Lung (tissue), 12 donors: ENCODE data around the gene PCNT. TPM values are rescaled to one million over a fixed set of nuclear protein-coding genes. Genes with fewer than 3 reads are reported as not detected.

Experiments
- ATAC-seq: fragments of 200-7000 bp; cut with Tn5 transposase; one replicate; pipeline ENCODE4 v1.9.1; 2020; ENCODE audit warnings: moderate number of reproducible peaks; ENCODE audit not compliant: insufficient read depth, low FRiP score
- DNase-seq, 3 donors: peaks; one replicate each; pipeline ENCODE4 v3.0.0-alpha.2; 2013 to 2017
- H3K27ac ChIP-seq, 2 donors: one replicate each; pipeline ENCODE4 v1.5.1; 2013; ENCODE audit warnings: mild to moderate bottlenecking in 2 of 2, moderate library complexity in 2 of 2, control low read depth in 1 of 2, inconsistent platforms in 1 of 2, low read depth in 1 of 2, low read length in 1 of 2
- H3K27me3 ChIP-seq, 3 donors: one replicate each; pipeline ENCODE4 v1.5.1; 2013; ENCODE audit warnings: low read length in 2 of 3; ENCODE audit not compliant: control insufficient read depth in 3 of 3, insufficient read depth in 3 of 3
- H3K36me3 ChIP-seq, 4 donors: one replicate each; pipeline ENCODE4 v1.5.1; 2013; ENCODE audit warnings: low read length in 4 of 4, mild to moderate bottlenecking in 1 of 4, moderate library complexity in 1 of 4; ENCODE audit not compliant: control insufficient read depth in 4 of 4, insufficient read depth in 4 of 4
- H3K4me1 ChIP-seq, 5 donors: one replicate each; pipeline ENCODE4 v1.5.1; 2013; ENCODE audit warnings: low read length in 5 of 5, mild to moderate bottlenecking in 2 of 5, moderate library complexity in 1 of 5; ENCODE audit not compliant: control insufficient read depth in 5 of 5, insufficient read depth in 5 of 5
- H3K4me3 ChIP-seq: one replicate; pipeline ENCODE4 v1.5.1; 2013; ENCODE audit warnings: mild to moderate bottlenecking, control low read depth, moderate library complexity
- H3K9ac ChIP-seq, 2 donors: one replicate each; pipeline ENCODE4 v1.5.1; 2013; ENCODE audit warnings: low read length in 2 of 2, control low read depth in 1 of 2; ENCODE audit not compliant: insufficient read depth in 1 of 2
- H3K9me3 ChIP-seq, 4 donors: one replicate each; pipeline ENCODE4 v1.5.1; 2013; ENCODE audit warnings: low read length in 3 of 4, mild to moderate bottlenecking in 1 of 4, moderate library complexity in 1 of 4; ENCODE audit not compliant: control insufficient read depth in 4 of 4, insufficient read depth in 3 of 4
- WGBS, 2 donors: extraction: QIAGEN DNeasy Blood & Tissue Kit; methylation state at CpG; one replicate each; pipeline ENCODE4 v1.1.7; 2013; 5-methylcytosine and 5-hydroxymethylcytosine counted together
- polyA plus RNA-seq, 2 donors: library from polyadenylated mRNA; stranded (reverse); fragments of 200-250 nt; gene quantifications; one replicate each; pipeline ENCODE4 v1.2.1, GENCODE V29; 2013
- total RNA-seq, 2 donors: library from RNA; depleted of rRNA in 1 of 2; stranded (reverse); fragments of >200 nt in 1 of 2; gene quantifications; one replicate each; pipeline ENCODE4 v1.2.1, GENCODE V29; 2014 to 2021
- TF ChIP-seq, protein P1 (sequence below): IDR thresholded peaks from 2 replicates; pipeline ENCODE4 v1.5.1; 2012; ENCODE audit warnings: mild to moderate bottlenecking; ENCODE audit errors: control extremely low read depth, extremely low read depth
- donor health status: control.
- donor health status: control.
- donor health status: Bipolar disorder and iron deficiency.
- donor health status: healthy.
- donor health status: DM: yes; HTN: yes; CAD: no.

Gene PCNT
- total and polyA plus RNA-seq, 4 donors, result 9.8 to 37.2 (median 18.5) TPM

DNA sequence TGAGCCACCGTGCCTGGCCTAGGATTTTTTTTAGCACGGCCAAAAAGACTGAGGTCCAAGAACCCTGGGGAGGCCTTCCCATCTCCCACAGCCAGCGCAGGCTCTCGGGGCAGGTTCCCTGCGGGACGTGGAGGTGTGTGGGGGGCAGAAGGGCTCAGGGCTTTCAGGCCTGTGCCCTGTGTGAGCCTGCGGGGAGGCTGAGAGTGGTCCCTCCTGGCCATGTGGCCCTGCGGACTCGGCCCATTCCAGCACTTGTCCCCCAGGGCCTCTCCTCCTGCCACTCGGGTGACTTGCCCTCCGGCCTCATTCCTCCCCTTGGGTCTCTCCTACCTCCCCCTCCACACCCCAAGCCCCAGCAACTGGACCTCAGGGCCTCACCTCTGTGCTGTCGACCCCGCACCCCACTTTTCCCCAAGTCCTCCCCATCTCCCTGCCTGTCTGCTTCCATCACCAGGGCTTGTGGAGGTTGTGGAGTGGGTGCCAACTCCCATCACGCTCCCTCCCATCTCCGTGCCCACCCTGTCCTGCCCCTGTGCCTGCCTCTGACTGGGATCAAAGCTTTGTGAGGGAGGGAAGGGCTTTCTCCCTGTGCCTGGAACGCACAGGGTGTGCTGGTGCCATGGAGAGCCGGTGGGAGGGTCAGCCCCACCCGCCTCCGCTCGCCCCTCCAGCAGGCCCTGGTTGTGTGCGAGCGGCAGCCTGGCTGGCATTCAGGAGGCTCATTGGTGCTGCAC, 102.5 kb downstream of the PCNT start:
- ATAC-seq (no peak), DNase-seq (no peak)
- no peak overlapping the region for H3K9ac ChIP-seq
- no peaks in the 10 kb centered on the region for H3K4me1 ChIP-seq
- WGBS, 2 donors, result 96% methylated on average over 22 of the region's 22 CpGs
- H3K36me3 ChIP-seq, result peaks cover 7 to 54% (median 16%) of the 10 kb centered on the region in 4 donors
- no peaks in the 10 kb centered on the region for H3K9me3 ChIP-seq
- no peak overlapping the region for H3K4me3 ChIP-seq
- no peak overlapping the region for H3K27ac ChIP-seq
- TF ChIP-seq, protein P1, sequence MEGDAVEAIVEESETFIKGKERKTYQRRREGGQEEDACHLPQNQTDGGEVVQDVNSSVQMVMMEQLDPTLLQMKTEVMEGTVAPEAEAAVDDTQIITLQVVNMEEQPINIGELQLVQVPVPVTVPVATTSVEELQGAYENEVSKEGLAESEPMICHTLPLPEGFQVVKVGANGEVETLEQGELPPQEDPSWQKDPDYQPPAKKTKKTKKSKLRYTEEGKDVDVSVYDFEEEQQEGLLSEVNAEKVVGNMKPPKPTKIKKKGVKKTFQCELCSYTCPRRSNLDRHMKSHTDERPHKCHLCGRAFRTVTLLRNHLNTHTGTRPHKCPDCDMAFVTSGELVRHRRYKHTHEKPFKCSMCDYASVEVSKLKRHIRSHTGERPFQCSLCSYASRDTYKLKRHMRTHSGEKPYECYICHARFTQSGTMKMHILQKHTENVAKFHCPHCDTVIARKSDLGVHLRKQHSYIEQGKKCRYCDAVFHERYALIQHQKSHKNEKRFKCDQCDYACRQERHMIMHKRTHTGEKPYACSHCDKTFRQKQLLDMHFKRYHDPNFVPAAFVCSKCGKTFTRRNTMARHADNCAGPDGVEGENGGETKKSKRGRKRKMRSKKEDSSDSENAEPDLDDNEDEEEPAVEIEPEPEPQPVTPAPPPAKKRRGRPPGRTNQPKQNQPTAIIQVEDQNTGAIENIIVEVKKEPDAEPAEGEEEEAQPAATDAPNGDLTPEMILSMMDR, result no peak
- no peaks in the 10 kb centered on the region for H3K27me3 ChIP-seq

DNA sequence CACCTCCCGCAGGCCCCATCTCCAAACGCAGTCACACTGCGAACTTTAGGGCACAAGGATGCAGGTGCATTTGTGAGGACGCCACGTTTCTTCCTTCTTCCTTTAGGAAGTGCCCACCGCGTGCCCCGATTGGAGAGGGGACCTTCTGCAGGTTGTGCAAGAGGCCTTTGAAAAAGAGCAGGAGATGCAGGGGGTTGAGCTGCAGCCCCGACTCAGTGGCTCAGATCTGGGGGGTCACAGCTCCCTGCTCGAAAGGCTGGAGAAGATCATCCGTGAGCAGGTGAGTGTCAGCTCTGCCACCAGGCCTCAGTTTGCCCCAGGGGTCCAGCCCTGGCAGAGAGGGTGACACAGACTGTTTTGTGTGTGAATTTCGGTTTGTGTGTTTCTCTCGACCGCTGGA, 103.6 kb downstream of the PCNT start:
- H3K27ac ChIP-seq, result no peak overlapping the region
- H3K9ac ChIP-seq, result no peak overlapping the region
- TF ChIP-seq, protein P1, result no peak
- no peaks in the 10 kb centered on the region for H3K4me1 ChIP-seq
- no peak overlapping the region for H3K4me3 ChIP-seq
- H3K36me3 ChIP-seq, result peaks cover 6 to 58% (median 24%) of the 10 kb centered on the region in 4 donors
- ATAC-seq (no peak), DNase-seq (no peak)
- WGBS, 2 donors, result 89 to 95% methylated on average over 14 of the region's 14 CpGs
- H3K27me3 ChIP-seq, result no peaks in the 10 kb centered on the region
- no peaks in the 10 kb centered on the region for H3K9me3 ChIP-seq

DNA sequence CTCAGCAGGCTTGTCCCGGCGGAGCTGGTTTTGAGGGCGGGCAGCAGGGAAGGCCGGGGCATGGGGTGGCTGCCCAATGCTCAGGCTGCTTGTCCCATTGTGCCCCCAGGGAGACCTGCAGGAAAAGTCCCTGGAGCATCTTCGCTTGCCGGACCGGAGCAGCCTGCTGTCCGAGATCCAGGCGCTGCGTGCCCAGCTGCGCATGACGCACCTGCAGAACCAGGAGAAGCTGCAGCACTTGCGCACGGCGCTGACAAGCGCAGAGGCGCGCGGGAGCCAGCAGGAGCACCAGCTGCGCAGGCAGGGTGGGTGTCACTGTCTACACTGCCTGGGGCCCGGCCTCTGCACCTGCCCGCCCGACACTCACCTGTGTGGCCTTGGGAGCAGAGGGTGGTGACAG, 104.3 kb downstream of the PCNT start:
- TF ChIP-seq, protein P1, result no peak
- H3K4me1 ChIP-seq, result no peaks in the 10 kb centered on the region
- no peaks in the 10 kb centered on the region for H3K27me3 ChIP-seq
- ATAC-seq, result no peak
- H3K36me3 ChIP-seq, result peaks cover 4 to 59% (median 24%) of the 10 kb centered on the region in 4 donors
- no peak overlapping the region for H3K27ac ChIP-seq
- no peaks in the 10 kb centered on the region for H3K9me3 ChIP-seq
- no peak overlapping the region for H3K9ac ChIP-seq
- 91 to 98% methylated on average over 23 of the region's 23 CpGs for WGBS, 2 donors
- no peak for DNase-seq
- H3K4me3 ChIP-seq, result no peak overlapping the region
